Vagina (tissue), 2 donors: Measurements from ENCODE around the gene RPAP3.

Source experiments
- POLR2A ChIP-seq, 2 donors: fragments of 450-650 bp; IDR thresholded peaks; one replicate each; pipeline ENCODE4 v1.6.1; 2017; ENCODE audit warnings: antibody characterized with exemption in 2 of 2, mild to moderate bottlenecking in 2 of 2, moderate library complexity in 2 of 2
- POLR2AphosphoS5 ChIP-seq, 2 donors: sonication (generic); formaldehyde crosslinking; IDR thresholded peaks; one replicate each; pipeline ENCODE4 v1.9.0; 2017; ENCODE audit warnings: antibody characterized with exemption in 2 of 2, mild to moderate bottlenecking in 2 of 2, low read depth in 1 of 2; ENCODE audit not compliant: insufficient read depth in 1 of 2
- TF ChIP-seq, protein P1 (sequence below), 3 experiments: fragments of 450-650 bp in 2 of 3; fragments of 200-600 bp in 1 of 3; sonication (generic) in 1 of 3; IDR thresholded peaks; one replicate each; pipeline ENCODE4 v1.5.1; 2017 to 2019; ENCODE audit warnings: antibody characterized with exemption in 3 of 3, mild to moderate bottlenecking in 2 of 3, moderate library complexity in 2 of 3

DNA sequence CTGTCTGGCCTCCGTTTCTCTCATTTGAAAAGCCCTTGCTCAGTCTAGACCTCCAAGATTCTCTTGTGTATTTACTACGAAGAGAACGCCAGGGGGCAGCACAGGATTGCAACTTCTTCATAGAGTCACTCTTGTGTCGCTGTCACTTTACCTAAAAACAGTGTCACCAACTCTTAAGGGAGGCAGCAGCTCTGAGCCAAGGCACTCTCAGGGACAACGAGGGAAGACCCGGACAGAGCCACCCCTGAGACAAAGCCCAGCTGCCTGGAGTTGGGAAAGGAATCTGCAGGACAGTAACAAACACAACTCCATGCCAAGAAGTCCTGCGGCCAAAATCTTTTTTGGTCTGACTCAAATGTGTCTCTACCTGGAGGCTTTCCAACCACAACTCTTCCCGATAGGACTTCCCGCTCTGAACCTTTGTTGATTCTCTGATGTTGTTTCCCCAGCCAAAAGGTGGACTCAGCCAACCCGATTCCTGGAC lies 9.6 kb upstream of the RPAP3 start:
- TF ChIP-seq, protein P1, sequence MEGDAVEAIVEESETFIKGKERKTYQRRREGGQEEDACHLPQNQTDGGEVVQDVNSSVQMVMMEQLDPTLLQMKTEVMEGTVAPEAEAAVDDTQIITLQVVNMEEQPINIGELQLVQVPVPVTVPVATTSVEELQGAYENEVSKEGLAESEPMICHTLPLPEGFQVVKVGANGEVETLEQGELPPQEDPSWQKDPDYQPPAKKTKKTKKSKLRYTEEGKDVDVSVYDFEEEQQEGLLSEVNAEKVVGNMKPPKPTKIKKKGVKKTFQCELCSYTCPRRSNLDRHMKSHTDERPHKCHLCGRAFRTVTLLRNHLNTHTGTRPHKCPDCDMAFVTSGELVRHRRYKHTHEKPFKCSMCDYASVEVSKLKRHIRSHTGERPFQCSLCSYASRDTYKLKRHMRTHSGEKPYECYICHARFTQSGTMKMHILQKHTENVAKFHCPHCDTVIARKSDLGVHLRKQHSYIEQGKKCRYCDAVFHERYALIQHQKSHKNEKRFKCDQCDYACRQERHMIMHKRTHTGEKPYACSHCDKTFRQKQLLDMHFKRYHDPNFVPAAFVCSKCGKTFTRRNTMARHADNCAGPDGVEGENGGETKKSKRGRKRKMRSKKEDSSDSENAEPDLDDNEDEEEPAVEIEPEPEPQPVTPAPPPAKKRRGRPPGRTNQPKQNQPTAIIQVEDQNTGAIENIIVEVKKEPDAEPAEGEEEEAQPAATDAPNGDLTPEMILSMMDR (IDR thresholded peaks at IDR 0.05): peak; percentile 75 to 89 (median 76)
- TF ChIP-seq POLR2A (IDR thresholded peaks at IDR 0.05) (no peak), POLR2AphosphoS5 (IDR thresholded peaks at IDR 0.05; ENCODE audit: insufficient read depth in 1 of 2, low read depth in 1 of 2) (peak in 1 of 2 donors; percentile 51)
